Left lung (tissue), 14 donors: ENCODE results near the gene OCSTAMP. TPM values are rescaled to one million over a fixed set of nuclear protein-coding genes. Genes with fewer than 3 reads are reported as not detected.

Source experiments
- ATAC-seq: fragments of 200-7000 bp; cut with Tn5 transposase; one replicate; pipeline ENCODE4 v1.9.1; 2020; ENCODE audit warnings: moderate library complexity
- DNase-seq, 4 donors: peaks; one replicate each; pipeline ENCODE4 v3.0.0-alpha.2; 2013 to 2020
- H3K27ac ChIP-seq, 2 donors: fragments of 200-600 bp; sonication (generic) in 1 of 2; one replicate each; pipeline versions ENCODE4 v1.5.0 to v1.8.0; 2020 to 2021
- H3K27me3 ChIP-seq, 2 donors: fragments of 200-600 bp; sonication (generic) in 1 of 2; one replicate each; pipeline versions ENCODE4 v1.5.0 to v1.8.0; 2020 to 2021
- H3K36me3 ChIP-seq, 2 donors: fragments of 200-600 bp; sonication (generic) in 1 of 2; one replicate each; pipeline versions ENCODE4 v1.5.0 to v1.8.0; 2020 to 2021
- H3K4me1 ChIP-seq, 2 donors: fragments of 200-600 bp; one replicate each; pipeline ENCODE4 v1.8.0; 2021
- H3K4me3 ChIP-seq, 2 donors: fragments of 200-600 bp; sonication (generic) in 1 of 2; one replicate each; pipeline versions ENCODE4 v1.5.0 to v1.8.0; 2020 to 2021; ENCODE audit warnings: mild to moderate bottlenecking in 1 of 2
- H3K9me3 ChIP-seq, 2 donors: fragments of 200-600 bp; sonication (generic) in 1 of 2; one replicate each; pipeline versions ENCODE4 v1.5.0 to v1.8.0; 2020 to 2021
- intact Hi-C, 2 donors: fragments of 100-400 bp; cut with DNase I; formaldehyde crosslinking; loops; one replicate each; pipeline versions ENCODE4 v1.11.2 to v1.14.2; 2022
- long read RNA-seq, 12 donors: library from polyadenylated mRNA in 2 of 12; unstranded in 2 of 12; transcript quantifications; one replicate each; pipeline ENCODE4 v2.0.0 and lab custom pipeline, GENCODE V29; 2019 to 2026
- polyA plus RNA-seq, 6 donors: library from polyadenylated mRNA; unstranded; fragments of 120-200 nt; gene quantifications; one replicate each; pipeline ENCODE4 v1.2.1, GENCODE V29; 2013; ENCODE audit not compliant: insufficient read length in 6 of 6
- total RNA-seq, 2 donors: library from RNA; stranded (reverse); fragmentation: NEBNext Ultra II Directional; extraction: Animal tissue kit (Norgen Biotek cat#: 25700); gene quantifications; one replicate each; pipeline ENCODE4 v1.2.1, GENCODE V29; 2021
- TF ChIP-seq, protein P1 (sequence below), 2 donors: fragments of 200-600 bp; sonication (generic) in 1 of 2; IDR thresholded peaks; one replicate each; pipeline versions ENCODE4 v1.5.0 to v1.8.0; 2021; ENCODE audit warnings: antibody characterized with exemption in 2 of 2
- donor health status: DM: no; HTN: yes; CAD: no.
- donor health status: DM: no; HTN: no; CAD: no.

The OCSTAMP gene
- total RNA-seq = not detected
- polyA plus RNA-seq = not detected
- long read RNA-seq, donor 1 = 0 reads
- long read RNA-seq, donor 2 = 0 reads
- long read RNA-seq, donor 3 = 0 reads
- long read RNA-seq, donor 4 = 0 reads
- long read RNA-seq, donor 5 = 0 reads
- long read RNA-seq, donor 6 = 0 reads
- long read RNA-seq, donor 7 = 0 reads
- long read RNA-seq, donor 8 = 0 reads
- long read RNA-seq, donor 9 = 0 reads
- long read RNA-seq, donor 10 = 0 reads
- long read RNA-seq, donor 11 = 0 reads
- long read RNA-seq, donor 12 = 0 reads

DNA sequence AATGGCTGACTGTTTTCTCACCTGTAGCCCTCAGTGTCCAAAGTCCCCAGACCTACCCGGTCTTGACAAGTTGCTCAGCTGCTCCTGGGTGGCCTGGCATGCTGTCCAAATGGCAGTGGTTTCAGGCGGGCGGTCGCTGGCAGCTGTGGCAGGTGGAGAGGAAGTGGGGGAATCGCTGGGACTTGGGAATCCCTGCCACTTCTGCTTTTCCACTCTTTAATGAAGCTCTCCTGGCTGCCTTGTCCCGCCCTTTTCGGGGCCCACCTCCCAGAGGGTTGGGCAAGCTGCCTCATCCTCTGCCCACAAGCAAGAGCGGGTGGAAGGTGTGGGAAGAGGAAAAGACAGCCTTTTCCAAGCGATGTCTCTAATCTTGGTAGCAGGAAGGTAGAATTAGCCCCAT lies at the start of gene OCSTAMP:
Gene OCSTAMP (minus strand): TSS at position 194 of the 400 bp plus-strand sequence. CDS start 94 bp downstream, at position 100.
- no peak for ATAC-seq
- no peaks in the 10 kb centered on the region for H3K36me3 ChIP-seq
- peaks cover 0 to 34% of the 10 kb centered on the region in 2 donors for H3K27me3 ChIP-seq
- peaks cover 0 to 21% of the 10 kb centered on the region in 2 donors for H3K4me1 ChIP-seq
- no peak within 1 kb of the TSS for H3K4me3 ChIP-seq
- TF ChIP-seq, protein P1, sequence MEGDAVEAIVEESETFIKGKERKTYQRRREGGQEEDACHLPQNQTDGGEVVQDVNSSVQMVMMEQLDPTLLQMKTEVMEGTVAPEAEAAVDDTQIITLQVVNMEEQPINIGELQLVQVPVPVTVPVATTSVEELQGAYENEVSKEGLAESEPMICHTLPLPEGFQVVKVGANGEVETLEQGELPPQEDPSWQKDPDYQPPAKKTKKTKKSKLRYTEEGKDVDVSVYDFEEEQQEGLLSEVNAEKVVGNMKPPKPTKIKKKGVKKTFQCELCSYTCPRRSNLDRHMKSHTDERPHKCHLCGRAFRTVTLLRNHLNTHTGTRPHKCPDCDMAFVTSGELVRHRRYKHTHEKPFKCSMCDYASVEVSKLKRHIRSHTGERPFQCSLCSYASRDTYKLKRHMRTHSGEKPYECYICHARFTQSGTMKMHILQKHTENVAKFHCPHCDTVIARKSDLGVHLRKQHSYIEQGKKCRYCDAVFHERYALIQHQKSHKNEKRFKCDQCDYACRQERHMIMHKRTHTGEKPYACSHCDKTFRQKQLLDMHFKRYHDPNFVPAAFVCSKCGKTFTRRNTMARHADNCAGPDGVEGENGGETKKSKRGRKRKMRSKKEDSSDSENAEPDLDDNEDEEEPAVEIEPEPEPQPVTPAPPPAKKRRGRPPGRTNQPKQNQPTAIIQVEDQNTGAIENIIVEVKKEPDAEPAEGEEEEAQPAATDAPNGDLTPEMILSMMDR (IDR thresholded peaks at IDR 0.05) = no peak
- intact Hi-C loops = no loop called here
- DNase-seq = peak in 1 of 4 donors; percentile 67
- H3K9me3 ChIP-seq = no peaks in the 10 kb centered on the region
- no peak within 1 kb of the TSS for H3K27ac ChIP-seq

DNA sequence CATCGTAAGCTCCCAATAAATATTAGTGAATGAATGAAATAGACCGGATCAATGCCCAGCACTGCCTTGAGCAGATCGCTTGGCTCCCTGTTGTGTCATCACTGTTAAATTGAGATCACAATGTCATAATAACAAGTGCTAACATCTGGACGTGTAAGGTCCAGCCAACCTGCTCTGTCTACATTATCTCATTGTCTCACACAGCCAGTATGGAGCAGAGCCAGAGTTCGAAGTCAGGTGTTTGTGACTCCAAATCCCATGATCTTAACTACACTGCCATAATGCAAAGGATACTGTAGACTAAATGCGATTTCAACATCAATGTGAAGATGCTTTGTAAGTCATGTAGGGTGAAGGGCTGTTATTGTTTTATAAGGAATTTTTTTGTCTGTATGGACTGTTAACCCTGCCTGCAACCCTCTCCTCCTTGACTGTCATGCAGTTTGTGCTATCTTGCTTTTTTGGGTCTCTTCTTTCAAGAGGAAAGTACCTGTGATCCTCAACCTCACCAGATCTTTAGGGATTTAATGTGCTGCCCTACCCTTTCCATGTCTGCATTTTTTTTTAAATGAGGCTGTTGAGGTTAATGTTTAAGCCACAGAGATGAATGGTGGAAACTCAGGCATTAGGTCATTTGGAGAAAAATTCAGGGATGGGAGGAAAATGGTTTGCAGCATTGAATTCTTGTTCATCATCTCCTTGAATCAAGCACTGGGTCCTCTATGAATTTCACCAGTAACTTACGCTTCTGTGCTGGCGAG lies 49.0 kb upstream of the OCSTAMP start:
- intact Hi-C loops = no loop called here
- Histone ChIP-seq H3K4me1 (no peaks in the 10 kb centered on the region), H3K9me3 (no peaks in the 10 kb centered on the region), H3K27me3 (no peaks in the 10 kb centered on the region), H3K4me3 (no peak overlapping the region), H3K27ac (no peak overlapping the region), H3K36me3 (no peaks in the 10 kb centered on the region)
- DNase-seq (no peak), ATAC-seq (no peak)
- TF ChIP-seq, protein P1 (IDR thresholded peaks at IDR 0.05) = no peak

DNA sequence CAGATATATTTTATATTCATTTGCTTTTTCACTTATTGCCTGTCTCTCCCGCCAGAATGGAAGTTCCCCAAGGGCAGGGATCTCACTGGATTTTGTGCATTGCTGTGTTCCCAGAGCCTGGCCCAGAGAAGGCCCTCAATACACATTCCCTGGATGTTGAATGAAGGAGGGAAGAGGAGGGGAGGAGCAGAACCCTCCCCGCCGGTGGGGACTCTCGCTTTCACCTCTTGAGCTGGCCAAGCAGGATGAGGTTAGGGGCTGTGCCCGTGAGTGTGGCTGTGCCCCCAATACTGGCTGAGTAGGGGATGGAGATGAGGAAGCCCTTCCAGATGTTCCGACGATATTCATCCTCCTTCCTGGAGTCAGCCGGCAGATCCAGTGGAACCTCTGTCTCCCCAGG lies 45.5 kb upstream of the OCSTAMP start:
- DNase-seq (no peak), ATAC-seq (no peak)
- Histone ChIP-seq H3K27me3 (no peaks in the 10 kb centered on the region), H3K9me3 (no peaks in the 10 kb centered on the region), H3K4me3 (no peak overlapping the region), H3K4me1 (no peaks in the 10 kb centered on the region), H3K27ac (no peak overlapping the region), H3K36me3 (no peaks in the 10 kb centered on the region)
- TF ChIP-seq, protein P1 (IDR thresholded peaks at IDR 0.05) = no peak
- intact Hi-C loops = no loop called here

- no peaks in the 10 kb centered on the region for H3K4me1 ChIP-seq
- no peaks in the 10 kb centered on the region for H3K27me3 ChIP-seq
- H3K4me3 ChIP-seq = no peak overlapping the region
- no peaks in the 10 kb centered on the region for H3K36me3 ChIP-seq
- no peak for DNase-seq
- no peaks in the 10 kb centered on the region for H3K9me3 ChIP-seq
- intact Hi-C loops = no loop called here
- TF ChIP-seq, protein P1 (IDR thresholded peaks at IDR 0.05) = no peak
- no peak for ATAC-seq
- no peak overlapping the region for H3K27ac ChIP-seq
These were observed 44.3 kb upstream of the OCSTAMP start for GRCh38 chr20:46594725-46595124.

- intact Hi-C loops = no loop called here
- ATAC-seq = no peak
- no peaks in the 10 kb centered on the region for H3K9me3 ChIP-seq
- no peak overlapping the region for H3K27ac ChIP-seq
- no peaks in the 10 kb centered on the region for H3K27me3 ChIP-seq
- H3K4me1 ChIP-seq = no peaks in the 10 kb centered on the region
- TF ChIP-seq, protein P1 (IDR thresholded peaks at IDR 0.05) = no peak
- H3K4me3 ChIP-seq = no peak overlapping the region
- no peak for DNase-seq
- H3K36me3 ChIP-seq = no peaks in the 10 kb centered on the region
These were observed 42.3 kb upstream of the OCSTAMP start for GRCh38 chr20:46592580-46593362.
